HEK293 (cell line): ENCODE results near the gene THAP5.

Source experiments
- CTCF ChIA-PET: fragments of 350-600 bp; formaldehyde crosslinking; extraction: SDS; loops from one replicate; lab custom pipeline; 2021; ENCODE audit warnings: antibody characterized with exemption; lab: Yijun Ruan, JAX
- POLR2A ChIA-PET: fragments of 300-600 bp; formaldehyde crosslinking; extraction: SDS; loops from one replicate; lab custom pipeline; 2020; ENCODE audit warnings: antibody characterized with exemption, inconsistent platforms; lab: Yijun Ruan, JAX
- H3K27ac ChIP-seq: fragments of 200-500 bp; sonication (Bioruptor generic); 2 replicates; pipeline ENCODE4 v1.5.1; 2014; ENCODE audit warnings: low read depth, low read length, control low read depth, inconsistent platforms; ENCODE audit errors: extremely low read depth
- H3K36me3 ChIP-seq, 2 experiments: fragments of 200-500 bp in 1 of 2; sonication (Bioruptor generic) in 1 of 2; 1 replicate in 1 of 2; 2 replicates in 1 of 2; pipeline ENCODE4 v1.5.1; 2014 to 2017; ENCODE audit warnings: inconsistent platforms in 2 of 2, low read length in 2 of 2; ENCODE audit not compliant: control insufficient read depth in 2 of 2, insufficient read depth in 1 of 2
- H3K4me1 ChIP-seq: fragments of 200-500 bp; sonication (Bioruptor generic); 2 replicates; pipeline ENCODE4 v1.5.1; 2014; ENCODE audit warnings: mild to moderate bottlenecking, low read length, inconsistent platforms; ENCODE audit not compliant: control insufficient read depth, insufficient read depth
- H3K4me3 ChIP-seq: 2 replicates; pipeline ENCODE4 v1.5.1; 2011; ENCODE audit warnings: low read depth, mild to moderate bottlenecking, control low read depth, low read length, moderate library complexity
- H3K9me3 ChIP-seq: fragments of 200-500 bp; sonication (Bioruptor generic); 2 replicates; pipeline ENCODE4 v1.5.1; 2014; ENCODE audit warnings: low read depth, low read length, inconsistent platforms; ENCODE audit not compliant: control insufficient read depth, insufficient read depth
- GFI1B ChIP-seq: fragments of 450-650 bp; formaldehyde crosslinking; IDR thresholded peaks from 2 replicates; pipeline ENCODE4 v1.5.1; 2016; ENCODE audit warnings: missing biosample characterization, missing genetic modification characterization
- HOXC10 ChIP-seq: sonication (generic); formaldehyde crosslinking; IDR thresholded peaks from 2 replicates; pipeline ENCODE4 v1.8.1; 2023; ENCODE audit warnings: mild to moderate bottlenecking, missing genetic modification reagents
- KLF1 ChIP-seq: fragments of 450-650 bp; formaldehyde crosslinking; IDR thresholded peaks from 2 replicates; pipeline ENCODE4 v1.5.1; 2016; ENCODE audit warnings: missing biosample characterization, missing genetic modification characterization
- KLF16 ChIP-seq: fragments of 450-650 bp; formaldehyde crosslinking; IDR thresholded peaks from 2 replicates; pipeline ENCODE4 v1.5.1; 2017; ENCODE audit warnings: missing biosample characterization, missing genetic modification characterization
- KLF8 ChIP-seq: fragments of 450-650 bp; formaldehyde crosslinking; IDR thresholded peaks from 2 replicates; pipeline ENCODE4 v1.5.1; 2016; ENCODE audit warnings: missing biosample characterization, missing genetic modification characterization
- SALL2 ChIP-seq: fragments of 450-650 bp; formaldehyde crosslinking; IDR thresholded peaks from 2 replicates; pipeline ENCODE4 v1.5.0; 2017; ENCODE audit warnings: missing biosample characterization, mild to moderate bottlenecking, missing genetic modification characterization, borderline replicate concordance
- SP2 ChIP-seq: fragments of 450-650 bp; formaldehyde crosslinking; IDR thresholded peaks from 2 replicates; pipeline ENCODE4 v1.5.1; 2016; ENCODE audit warnings: missing biosample characterization, missing genetic modification characterization
- SP7 ChIP-seq: fragments of 450-650 bp; formaldehyde crosslinking; IDR thresholded peaks from 2 replicates; pipeline ENCODE4 v1.5.1; 2016; ENCODE audit warnings: missing biosample characterization, missing genetic modification characterization
- ZBTB17 ChIP-seq: fragments of 450-650 bp; formaldehyde crosslinking; IDR thresholded peaks from 2 replicates; pipeline ENCODE4 v1.5.1; 2016; ENCODE audit warnings: missing biosample characterization, missing genetic modification characterization
- ZBTB20 ChIP-seq: fragments of 450-650 bp; formaldehyde crosslinking; IDR thresholded peaks from 2 replicates; pipeline ENCODE4 v1.5.1; 2016; ENCODE audit warnings: missing biosample characterization, missing genetic modification characterization
- ZBTB8A ChIP-seq: fragments of 450-650 bp; formaldehyde crosslinking; IDR thresholded peaks from 2 replicates; pipeline ENCODE4 v1.5.1; 2016; ENCODE audit warnings: missing biosample characterization, missing genetic modification characterization
- ZNF112 ChIP-seq: fragments of 450-650 bp; formaldehyde crosslinking; IDR thresholded peaks from 2 replicates; pipeline ENCODE4 v1.5.0; 2017; ENCODE audit warnings: missing biosample characterization, missing genetic modification characterization
- ZNF132 ChIP-seq: fragments of 450-650 bp; formaldehyde crosslinking; IDR thresholded peaks from 2 replicates; pipeline ENCODE4 v1.5.1; 2017; ENCODE audit warnings: missing biosample characterization, missing genetic modification characterization, borderline replicate concordance
- ZNF146 ChIP-seq: fragments of 450-650 bp; formaldehyde crosslinking; IDR thresholded peaks from 2 replicates; pipeline ENCODE4 v1.5.1; 2016; ENCODE audit warnings: missing biosample characterization, missing genetic modification characterization
- ZNF155 ChIP-seq: fragments of 450-650 bp; formaldehyde crosslinking; IDR thresholded peaks from 2 replicates; pipeline ENCODE4 v1.5.1; 2016; ENCODE audit warnings: missing biosample characterization, missing genetic modification characterization
- ZNF19 ChIP-seq: fragments of 450-650 bp; formaldehyde crosslinking; IDR thresholded peaks from 2 replicates; pipeline ENCODE4; 2016; ENCODE audit warnings: missing biosample characterization, missing genetic modification characterization, low read depth
- ZNF211 ChIP-seq: fragments of 450-650 bp; formaldehyde crosslinking; IDR thresholded peaks from 2 replicates; pipeline ENCODE4 v1.5.1; 2016; ENCODE audit warnings: low read depth, missing biosample characterization, missing genetic modification characterization
- ZNF221 ChIP-seq: fragments of 450-650 bp; formaldehyde crosslinking; IDR thresholded peaks from 2 replicates; pipeline ENCODE4 v1.5.1; 2017; ENCODE audit warnings: missing biosample characterization, missing genetic modification characterization, borderline replicate concordance
- ZNF248 ChIP-seq: fragments of 450-650 bp; formaldehyde crosslinking; IDR thresholded peaks from 2 replicates; pipeline ENCODE4 v1.5.1; 2017; ENCODE audit warnings: missing biosample characterization, missing genetic modification characterization
- ZNF362 ChIP-seq: fragments of 450-650 bp; formaldehyde crosslinking; IDR thresholded peaks from 2 replicates; pipeline ENCODE4 v1.5.1; 2016; ENCODE audit warnings: missing biosample characterization, missing genetic modification characterization
- ZNF423 ChIP-seq: fragments of 450-650 bp; formaldehyde crosslinking; IDR thresholded peaks from 2 replicates; pipeline ENCODE4 v1.5.1; 2016; ENCODE audit warnings: missing biosample characterization, missing genetic modification characterization
- ZNF544 ChIP-seq: fragments of 450-650 bp; formaldehyde crosslinking; IDR thresholded peaks from 2 replicates; pipeline ENCODE4 v1.5.0; 2017; ENCODE audit warnings: missing biosample characterization, missing genetic modification characterization
- ZNF555 ChIP-seq: fragments of 450-650 bp; formaldehyde crosslinking; conservative IDR thresholded peaks from 2 replicates; pipeline ENCODE4 v1.5.1; 2017; ENCODE audit warnings: missing biosample characterization, mild to moderate bottlenecking, missing genetic modification characterization, inconsistent platforms
- ZNF571 ChIP-seq: fragments of 450-650 bp; formaldehyde crosslinking; IDR thresholded peaks from 2 replicates; pipeline ENCODE4 v1.5.0; 2017; ENCODE audit warnings: missing biosample characterization, missing genetic modification characterization
- ZNF76 ChIP-seq: fragments of 450-650 bp; formaldehyde crosslinking; IDR thresholded peaks from 2 replicates; pipeline ENCODE4; 2016; ENCODE audit warnings: low read depth, missing biosample characterization, missing genetic modification characterization, borderline replicate concordance
- ZNF777 ChIP-seq: fragments of 450-650 bp; formaldehyde crosslinking; IDR thresholded peaks from 2 replicates; pipeline ENCODE4 v1.5.1; 2017; ENCODE audit warnings: missing biosample characterization, missing genetic modification characterization, borderline replicate concordance
- TF ChIP-seq, protein P1 (sequence below): fragments of 450-650 bp; formaldehyde crosslinking; IDR thresholded peaks from 2 replicates; pipeline ENCODE4 v1.5.1; 2016; ENCODE audit warnings: missing biosample characterization, missing genetic modification characterization
- TF ChIP-seq, protein P2 (sequence below): fragments of 450-650 bp; IDR thresholded peaks from 2 replicates; pipeline ENCODE4 v1.5.1; 2018; ENCODE audit warnings: missing biosample characterization, mild to moderate bottlenecking, missing genetic modification characterization
- TF ChIP-seq, protein P3 (sequence below): fragments of 450-650 bp; formaldehyde crosslinking; IDR thresholded peaks from 2 replicates; pipeline ENCODE4 v1.5.1; 2017; ENCODE audit warnings: missing biosample characterization, missing genetic modification characterization

Gene THAP5

GRCh38 chr7:108618056-108618455 lies 48.5 kb upstream of the THAP5 start:
- no peaks in the 10 kb centered on the region for H3K4me1 ChIP-seq
- ChIA-PET CTCF (interaction anchor here (0.7 to 1.4 kb wide), 3 partner anchors 78 to 187 kb away, joined by 3 read pairs; no protein-coding TSS in a partner anchor), POLR2A (no interaction called here)
- no peak overlapping the region for H3K4me3 ChIP-seq
- H3K9me3 ChIP-seq, result no peaks in the 10 kb centered on the region
- H3K36me3 ChIP-seq, result no peaks in the 10 kb centered on the region
- TF ChIP-seq ZNF211 (tag by site-specific recombination) (no peak), ZBTB20 (no peak), SALL2 (tag by site-specific recombination) (no peak), ZNF555 (tag by site-specific recombination) (no peak), KLF8 (no peak), ZNF132 (tag by site-specific recombination) (no peak), ZBTB17 (tag by site-specific recombination) (no peak), KLF1 (tag by site-specific recombination) (no peak), ZNF146 (tag by site-specific recombination) (no peak), ZNF19 (tag by site-specific recombination) (no peak), GFI1B (tag by site-specific recombination) (no peak), ZNF248 (tag by site-specific recombination) (no peak), SP7 (tag by site-specific recombination) (no peak), ZBTB8A (tag by site-specific recombination) (no peak), ZNF571 (tag by site-specific recombination) (no peak), HOXC10 (no peak), ZNF362 (no peak)
- TF ChIP-seq, protein P1, sequence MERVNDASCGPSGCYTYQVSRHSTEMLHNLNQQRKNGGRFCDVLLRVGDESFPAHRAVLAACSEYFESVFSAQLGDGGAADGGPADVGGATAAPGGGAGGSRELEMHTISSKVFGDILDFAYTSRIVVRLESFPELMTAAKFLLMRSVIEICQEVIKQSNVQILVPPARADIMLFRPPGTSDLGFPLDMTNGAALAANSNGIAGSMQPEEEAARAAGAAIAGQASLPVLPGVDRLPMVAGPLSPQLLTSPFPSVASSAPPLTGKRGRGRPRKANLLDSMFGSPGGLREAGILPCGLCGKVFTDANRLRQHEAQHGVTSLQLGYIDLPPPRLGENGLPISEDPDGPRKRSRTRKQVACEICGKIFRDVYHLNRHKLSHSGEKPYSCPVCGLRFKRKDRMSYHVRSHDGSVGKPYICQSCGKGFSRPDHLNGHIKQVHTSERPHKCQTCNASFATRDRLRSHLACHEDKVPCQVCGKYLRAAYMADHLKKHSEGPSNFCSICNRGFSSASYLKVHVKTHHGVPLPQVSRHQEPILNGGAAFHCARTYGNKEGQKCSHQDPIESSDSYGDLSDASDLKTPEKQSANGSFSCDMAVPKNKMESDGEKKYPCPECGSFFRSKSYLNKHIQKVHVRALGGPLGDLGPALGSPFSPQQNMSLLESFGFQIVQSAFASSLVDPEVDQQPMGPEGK, result no peak
- TF ChIP-seq, protein P2, sequence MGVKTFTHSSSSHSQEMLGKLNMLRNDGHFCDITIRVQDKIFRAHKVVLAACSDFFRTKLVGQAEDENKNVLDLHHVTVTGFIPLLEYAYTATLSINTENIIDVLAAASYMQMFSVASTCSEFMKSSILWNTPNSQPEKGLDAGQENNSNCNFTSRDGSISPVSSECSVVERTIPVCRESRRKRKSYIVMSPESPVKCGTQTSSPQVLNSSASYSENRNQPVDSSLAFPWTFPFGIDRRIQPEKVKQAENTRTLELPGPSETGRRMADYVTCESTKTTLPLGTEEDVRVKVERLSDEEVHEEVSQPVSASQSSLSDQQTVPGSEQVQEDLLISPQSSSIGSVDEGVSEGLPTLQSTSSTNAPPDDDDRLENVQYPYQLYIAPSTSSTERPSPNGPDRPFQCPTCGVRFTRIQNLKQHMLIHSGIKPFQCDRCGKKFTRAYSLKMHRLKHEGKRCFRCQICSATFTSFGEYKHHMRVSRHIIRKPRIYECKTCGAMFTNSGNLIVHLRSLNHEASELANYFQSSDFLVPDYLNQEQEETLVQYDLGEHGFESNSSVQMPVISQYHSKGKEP (tag by site-specific recombination), result no peak
- no peak overlapping the region for H3K27ac ChIP-seq

GRCh38 chr7:108614896-108615295 lies 45.4 kb upstream of the THAP5 start:
- Histone ChIP-seq H3K36me3 (no peaks in the 10 kb centered on the region), H3K4me3 (no peak overlapping the region), H3K4me1 (no peaks in the 10 kb centered on the region), H3K27ac (no peak overlapping the region), H3K9me3 (no peaks in the 10 kb centered on the region)
- TF ChIP-seq, protein P2 (tag by site-specific recombination), result no peak
- TF ChIP-seq ZNF544 (no peak), SP2 (tag by site-specific recombination) (no peak), ZNF423 (tag by site-specific recombination) (no peak), ZNF777 (tag by site-specific recombination) (no peak), KLF16 (tag by site-specific recombination) (no peak), ZNF76 (tag by site-specific recombination) (no peak), ZNF221 (tag by site-specific recombination) (no peak), ZNF155 (tag by site-specific recombination) (no peak), ZNF112 (tag by site-specific recombination) (no peak)
- TF ChIP-seq, protein P3, sequence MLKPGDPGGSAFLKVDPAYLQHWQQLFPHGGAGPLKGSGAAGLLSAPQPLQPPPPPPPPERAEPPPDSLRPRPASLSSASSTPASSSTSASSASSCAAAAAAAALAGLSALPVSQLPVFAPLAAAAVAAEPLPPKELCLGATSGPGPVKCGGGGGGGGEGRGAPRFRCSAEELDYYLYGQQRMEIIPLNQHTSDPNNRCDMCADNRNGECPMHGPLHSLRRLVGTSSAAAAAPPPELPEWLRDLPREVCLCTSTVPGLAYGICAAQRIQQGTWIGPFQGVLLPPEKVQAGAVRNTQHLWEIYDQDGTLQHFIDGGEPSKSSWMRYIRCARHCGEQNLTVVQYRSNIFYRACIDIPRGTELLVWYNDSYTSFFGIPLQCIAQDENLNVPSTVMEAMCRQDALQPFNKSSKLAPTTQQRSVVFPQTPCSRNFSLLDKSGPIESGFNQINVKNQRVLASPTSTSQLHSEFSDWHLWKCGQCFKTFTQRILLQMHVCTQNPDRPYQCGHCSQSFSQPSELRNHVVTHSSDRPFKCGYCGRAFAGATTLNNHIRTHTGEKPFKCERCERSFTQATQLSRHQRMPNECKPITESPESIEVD (tag by site-specific recombination), result no peak
- POLR2A ChIA-PET, result no interaction called here
- CTCF ChIA-PET, result interaction anchor here (0.7 to 1.2 kb wide), 2 partner anchors 9 to 1730 kb away, joined by 3 to 4 read pairs; no protein-coding TSS in a partner anchor
